Left ventricle myocardium superior (tissue), 1 donor: ENCODE data around the gene TMBIM6. TPM values are rescaled to one million over a fixed set of nuclear protein-coding genes. Genes with fewer than 3 reads are reported as not detected.
"Not testable (repeated sequence)": the region's sequence is repeated elsewhere in the genome, so short reads cannot be mapped to it uniquely, and the experiment has no call there.

Experiments used
- ATAC-seq: fragments of 200-7000 bp; cut with Tn5 transposase; one replicate; pipeline ENCODE4 v1.9.1; 2020; ENCODE audit warnings: mild to moderate bottlenecking, moderate library complexity
- DNase-seq: peaks from one replicate; pipeline ENCODE4 v3.0.0-alpha.2; 2020
- intact Hi-C: fragments of 100-400 bp; cut with micrococcal nuclease; formaldehyde crosslinking; loops from one replicate; pipeline ENCODE4 v1.11.0; 2022
- total RNA-seq: library from RNA; stranded (reverse); fragmentation: NEBNext Ultra II Directional; extraction: Animal tissue kit (Norgen Biotek cat#: 25700); gene quantifications from one replicate; pipeline ENCODE4 v1.2.1, GENCODE V29; 2021
- donor health status: DM: no; HTN: yes; CAD: no; lungs with severe emphysema.

The TMBIM6 gene
- total RNA-seq, 1 donor from 2014 or later = 255 TPM

DNA sequence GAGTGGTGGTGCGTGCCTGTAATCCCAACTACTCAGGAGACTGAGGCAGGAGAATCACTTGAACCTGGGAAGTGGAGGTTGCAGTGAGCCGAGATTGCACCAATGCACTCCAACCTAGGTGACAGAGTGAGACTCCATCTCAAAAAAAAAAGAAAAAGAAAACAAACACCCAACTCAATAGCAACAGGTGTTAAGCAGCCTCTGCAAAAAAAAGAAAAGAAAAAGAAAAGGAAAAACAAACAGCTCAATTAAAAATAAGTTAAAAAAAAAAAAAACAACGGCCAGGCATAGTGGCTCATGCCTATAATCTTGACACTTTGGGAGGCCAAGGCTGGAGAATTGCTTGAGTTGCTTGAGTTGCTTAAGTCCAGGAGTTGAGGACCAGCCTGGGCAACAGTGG lies 23.6 kb upstream of the TMBIM6 start:
- ATAC-seq, DNase-seq, intact Hi-C loops: not testable (repeated sequence)

DNA sequence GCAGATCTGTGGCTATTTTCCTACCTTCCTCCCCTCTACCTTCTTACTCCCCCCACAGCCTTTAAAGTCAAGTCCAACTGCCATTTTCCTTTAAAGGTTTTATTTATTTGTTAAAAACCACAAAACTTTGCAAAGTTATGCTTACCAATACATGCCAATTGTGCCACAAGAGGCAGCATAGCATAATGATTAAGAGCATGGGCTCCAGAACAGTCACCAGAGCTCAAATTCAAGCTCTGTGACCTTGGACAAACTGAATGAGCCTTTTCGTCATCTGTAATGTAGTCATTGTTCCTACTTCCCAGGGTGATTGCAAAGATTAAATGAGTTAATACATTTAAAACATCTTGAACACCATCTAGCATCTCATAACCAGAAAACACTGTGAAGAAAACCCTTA lies 21.1 kb upstream of the TMBIM6 start:
- ATAC-seq = no peak
- no peak for DNase-seq
- intact Hi-C loops = no loop called here

DNA sequence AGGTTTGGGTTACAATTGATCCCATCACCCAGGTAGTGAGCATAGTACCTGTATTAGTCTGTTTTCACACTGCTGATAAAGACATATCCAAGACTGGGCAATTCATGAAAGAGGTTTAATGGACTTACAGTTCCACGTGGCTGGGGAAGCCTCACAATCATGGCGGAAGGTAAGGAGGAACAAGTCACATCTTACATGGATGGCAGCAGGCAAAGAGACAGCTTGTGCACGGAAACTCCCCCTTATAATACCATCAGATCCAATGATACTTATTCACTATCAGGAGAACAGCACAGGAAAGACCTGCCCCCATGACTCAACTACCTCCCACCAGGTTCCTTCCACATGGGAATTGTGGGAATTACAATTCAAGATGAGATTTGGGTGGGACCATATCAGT lies 20.0 kb upstream of the TMBIM6 start:
- ATAC-seq, intact Hi-C loops, DNase-seq: not testable (repeated sequence)

DNA sequence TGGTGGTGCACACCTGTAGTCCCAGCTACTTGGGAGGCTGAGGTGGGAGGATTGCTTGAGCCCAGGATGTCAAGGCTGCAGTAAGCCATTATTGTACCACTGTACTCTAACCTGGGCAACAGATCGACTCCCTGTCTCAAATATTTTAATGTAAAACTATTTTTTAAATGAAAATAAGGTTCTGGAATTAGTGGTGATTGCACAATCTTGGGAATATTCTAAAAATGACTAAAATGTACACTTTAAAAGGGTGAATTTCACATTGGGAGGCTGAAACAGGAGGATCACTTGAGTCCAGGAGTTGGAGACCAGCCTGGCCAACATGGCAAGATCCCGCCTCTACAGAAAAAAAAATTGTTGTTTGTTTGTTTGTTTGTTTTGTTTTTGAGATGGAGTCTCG lies 12.9 kb upstream of the TMBIM6 start:
- ATAC-seq (no peak), DNase-seq (no peak)
- intact Hi-C loops = no loop called here

DNA sequence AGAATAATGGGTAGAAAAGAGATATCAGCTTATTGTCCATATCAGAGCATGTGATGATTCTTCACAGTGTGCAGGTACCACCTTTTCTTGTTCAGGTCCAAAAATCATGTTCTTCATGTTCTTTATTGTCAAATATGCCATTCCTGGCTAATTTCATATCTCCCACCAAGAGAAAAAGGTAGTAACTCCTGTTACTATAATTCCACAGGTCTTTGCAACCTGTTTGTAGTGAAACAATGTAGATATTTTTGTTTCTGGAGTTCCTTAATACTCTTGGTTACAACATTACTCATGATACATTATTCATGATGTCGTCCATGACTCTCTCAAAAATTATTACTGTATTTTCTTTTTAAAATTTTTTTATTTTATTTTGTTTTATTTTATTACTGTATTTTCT lies 11.3 kb upstream of the TMBIM6 start:
- intact Hi-C loops = no loop called here
- DNase-seq (no peak), ATAC-seq (no peak)

DNA sequence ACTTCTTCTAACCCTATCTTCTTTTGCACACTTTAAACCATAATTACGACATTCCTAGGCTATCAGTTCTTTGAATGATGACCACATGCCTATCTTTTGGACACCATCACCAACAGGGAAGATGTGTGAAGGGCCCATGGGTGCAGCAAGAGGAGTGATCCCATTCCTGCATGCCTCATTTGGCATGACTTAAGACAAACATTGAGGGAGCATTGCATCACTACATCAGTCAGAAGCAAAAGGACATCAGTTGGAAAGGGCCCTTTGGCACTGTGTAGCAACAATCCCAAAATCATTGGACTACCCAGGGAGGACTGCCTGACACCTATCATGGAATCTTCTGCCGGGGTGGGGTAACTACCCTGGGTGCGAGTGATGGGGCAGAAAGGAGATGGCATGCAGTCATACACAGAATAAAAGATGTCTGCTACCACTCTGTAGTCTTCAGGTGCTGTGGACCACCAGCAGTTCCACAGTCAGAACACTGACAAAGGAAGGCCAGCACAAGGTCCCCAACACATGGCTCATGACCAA lies 10.7 kb upstream of the TMBIM6 start:
- ATAC-seq (no peak), DNase-seq (no peak)
- intact Hi-C loops = no loop called here

DNA sequence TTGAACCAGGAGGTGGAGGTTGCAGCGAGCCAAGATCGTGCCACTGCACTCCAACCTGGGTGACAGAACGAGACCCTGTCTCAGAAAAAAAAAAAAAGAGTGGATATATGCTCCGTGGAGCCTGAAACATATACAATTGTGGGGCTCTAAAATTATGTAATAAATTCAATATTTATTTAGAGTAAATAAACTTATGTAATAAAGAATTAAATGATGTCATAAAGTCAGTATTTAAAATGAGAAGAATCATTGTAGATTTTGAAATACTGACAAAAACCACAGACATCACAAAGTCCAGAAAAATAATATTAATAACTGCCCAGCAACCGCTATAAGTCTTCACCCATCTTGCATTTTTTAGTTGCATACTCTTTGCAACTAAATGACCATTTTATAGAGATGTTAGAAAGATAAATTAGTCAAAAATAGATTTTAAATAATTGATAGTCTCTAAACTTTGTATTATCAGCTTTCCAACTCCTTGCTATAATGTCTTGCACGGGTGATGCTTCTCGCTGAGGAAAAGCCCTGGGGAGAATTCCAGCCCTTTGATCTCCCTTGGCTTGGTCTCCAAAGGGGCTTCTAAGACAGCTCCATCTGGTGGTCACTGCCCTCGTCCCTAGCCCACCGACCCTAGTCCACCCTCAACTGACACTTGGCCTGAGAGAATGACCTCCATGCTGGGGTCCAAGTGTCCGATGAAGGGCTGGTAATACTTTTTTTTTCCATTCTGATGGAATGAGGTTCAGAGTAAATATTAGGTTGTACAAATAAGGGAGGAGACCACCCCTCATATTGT lies 7.9 kb upstream of the TMBIM6 start:
- no peak for ATAC-seq
- no peak for DNase-seq
- intact Hi-C loops = no loop called here

DNA sequence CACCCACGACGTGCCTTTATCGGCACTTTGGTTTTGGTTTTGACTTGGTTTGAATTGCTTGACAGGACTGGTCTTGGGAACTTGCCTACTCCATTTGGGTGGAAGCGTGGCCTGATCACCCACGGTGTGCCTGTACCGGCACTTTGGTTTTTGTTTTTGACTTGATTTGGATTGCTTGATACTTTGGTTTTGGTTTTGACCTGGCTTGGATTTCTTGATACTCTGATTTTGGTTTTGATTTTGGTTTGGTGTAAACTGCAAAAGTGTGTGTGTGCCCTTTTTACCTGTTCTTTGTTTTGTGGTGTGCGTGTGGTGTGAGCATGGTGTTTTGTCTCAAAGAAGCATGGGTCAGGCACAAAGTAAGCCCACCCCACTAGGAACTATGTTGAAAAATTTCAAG lies 6.5 kb upstream of the TMBIM6 start:
- DNase-seq, ATAC-seq, intact Hi-C loops: not testable (repeated sequence)

DNA sequence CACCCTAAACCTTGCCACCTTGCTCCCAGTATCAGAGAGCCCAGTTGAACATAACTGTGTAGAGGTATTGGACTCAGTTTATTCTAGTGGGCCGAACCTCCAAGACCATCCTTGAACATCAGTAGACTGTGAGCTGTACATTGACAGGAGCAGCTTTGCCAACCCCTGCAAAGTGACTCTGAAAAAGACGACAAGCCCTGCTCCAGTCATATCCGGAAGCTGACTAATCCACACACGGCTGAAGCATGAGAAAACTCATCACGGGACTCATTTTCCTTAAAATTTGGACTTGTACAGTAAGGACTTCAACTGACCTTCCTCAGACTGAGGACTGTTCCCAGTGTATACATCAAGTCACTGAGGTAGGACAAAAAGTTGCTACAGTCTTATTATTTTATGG lies 2.6 kb upstream of the TMBIM6 start:
- intact Hi-C loops, DNase-seq, ATAC-seq: not testable (repeated sequence)

DNA sequence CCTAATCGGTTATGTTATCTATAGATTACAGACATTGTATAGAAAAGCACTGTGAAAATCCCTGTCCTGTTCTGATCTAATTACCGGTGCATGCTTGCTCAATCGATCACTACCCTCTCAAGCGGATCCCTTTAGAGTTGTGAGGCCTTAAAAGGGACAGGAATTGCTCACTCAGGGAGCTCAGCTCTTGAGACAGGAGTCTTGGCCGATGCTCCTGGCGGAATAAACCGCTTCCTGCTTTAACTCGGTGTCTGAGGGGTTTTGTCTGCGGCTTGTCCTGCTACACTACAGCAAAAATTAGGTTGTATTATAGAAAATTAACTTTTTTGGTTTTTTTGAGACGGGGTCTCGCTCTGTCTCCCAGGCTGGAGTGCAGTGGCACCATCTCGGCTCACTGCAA lies 1.1 kb upstream of the TMBIM6 start:
- intact Hi-C loops, ATAC-seq: not testable (repeated sequence)

DNA sequence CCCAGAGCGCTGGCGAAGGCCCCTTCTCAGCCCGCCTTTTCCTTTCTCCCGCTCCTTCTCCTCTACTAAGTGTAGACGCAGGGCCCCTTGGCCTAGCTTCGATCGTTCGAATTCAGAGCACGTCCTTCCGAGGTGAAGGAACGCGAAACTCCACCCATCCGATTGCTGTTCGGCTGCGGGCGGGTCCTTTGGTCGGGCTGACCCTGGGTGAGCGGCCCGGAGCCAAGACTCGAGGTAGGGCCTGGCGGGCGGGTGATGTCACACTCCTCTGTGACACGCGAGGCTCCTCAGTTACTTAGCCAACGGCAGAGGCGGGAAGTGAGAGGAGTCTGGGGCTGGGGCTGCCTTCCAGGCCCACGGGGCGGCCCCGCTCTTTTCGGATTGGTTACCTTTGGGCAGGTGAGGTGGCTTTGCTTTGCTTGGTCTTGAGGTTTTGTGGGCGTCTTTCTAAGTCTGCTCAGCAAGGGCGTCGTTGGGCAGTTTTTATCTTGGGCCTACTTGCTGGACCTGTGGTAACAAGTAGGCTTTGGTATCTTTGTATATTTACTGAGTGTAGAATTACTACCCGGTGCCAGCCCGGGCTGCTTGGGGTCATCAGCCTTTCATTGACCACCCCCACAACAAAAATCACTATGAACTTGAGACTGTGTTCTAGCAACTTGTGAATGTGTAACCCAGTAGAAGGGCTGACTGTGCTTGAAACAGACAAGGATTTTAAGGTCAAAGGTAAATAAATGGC lies 694 bp downstream of the TMBIM6 start:
- intact Hi-C loops = no loop called here
- peak; percentile 91 for DNase-seq
- peak; percentile 81 for ATAC-seq

More for the DNA sequence above, 1.1 kb upstream of the TMBIM6 start:
- not testable (repeated sequence) for DNase-seq

DNA sequence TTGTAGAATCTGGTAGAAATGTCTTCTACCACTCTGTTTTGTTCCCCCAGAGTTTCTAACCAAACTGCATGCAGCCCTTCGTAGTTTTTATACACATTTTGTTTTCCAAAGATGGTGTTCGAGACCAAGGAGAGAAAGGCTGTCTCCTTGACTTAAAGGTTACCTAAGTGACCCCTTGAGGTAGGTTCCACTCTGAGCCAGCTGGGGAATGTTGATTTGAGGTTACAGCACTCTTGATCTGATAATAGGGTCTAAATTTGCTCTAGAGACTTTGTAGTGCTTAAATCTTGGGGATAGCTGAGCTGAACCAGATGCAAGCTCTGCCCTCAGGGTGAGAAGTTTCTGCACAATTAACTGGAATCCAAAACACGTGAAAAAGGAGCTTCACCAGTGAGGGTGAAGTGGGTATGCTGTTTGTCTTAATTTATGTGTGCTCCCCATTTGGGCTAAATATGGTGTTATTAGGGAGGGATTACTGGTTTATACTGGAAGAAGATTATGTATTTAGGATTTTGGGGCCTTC lies 3.1 kb downstream of the TMBIM6 start:
- intact Hi-C loops = no loop called here
- DNase-seq (no peak), ATAC-seq (no peak)

DNA sequence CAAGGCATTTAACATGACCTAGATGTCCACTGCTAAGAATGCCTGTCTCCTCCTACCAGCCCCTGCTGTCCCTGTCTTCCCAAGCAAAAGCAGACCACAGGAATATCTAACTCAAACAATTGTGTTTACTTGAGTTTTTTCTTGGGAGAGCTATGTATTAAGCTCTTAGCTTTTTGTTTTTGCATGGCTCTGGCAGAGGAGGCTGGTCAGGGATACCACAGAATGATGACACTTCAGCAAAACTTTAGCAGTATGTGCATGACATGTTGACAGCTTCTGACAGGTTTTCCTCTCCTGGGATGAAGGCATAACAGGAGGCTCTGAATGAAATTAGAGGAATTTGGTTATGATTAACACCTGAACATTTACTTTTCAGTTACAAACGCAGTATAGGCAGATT lies 6.9 kb downstream of the TMBIM6 start:
- ATAC-seq (peak; percentile 29), DNase-seq (no peak)
- intact Hi-C loops = no loop called here

DNA sequence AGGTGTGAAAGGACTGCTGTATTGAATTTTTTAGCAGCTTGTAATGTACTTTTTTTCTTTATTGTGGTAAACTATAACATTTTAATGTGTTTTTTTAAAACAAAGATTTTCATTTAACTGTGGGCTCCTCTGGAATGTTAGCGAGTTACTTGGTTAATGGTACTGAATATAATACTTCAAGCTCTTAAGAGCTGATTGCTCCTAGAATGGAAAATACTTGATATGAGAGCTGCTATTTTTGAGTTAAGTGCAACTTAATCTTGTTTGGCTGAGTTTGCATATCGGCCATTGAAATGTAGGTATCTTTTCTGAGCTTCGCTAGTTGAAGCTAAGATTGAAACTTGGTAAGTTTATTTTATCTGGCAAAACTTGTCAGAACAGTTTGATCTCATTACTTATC lies 7.4 kb downstream of the TMBIM6 start:
- ATAC-seq = peak; percentile 59
- intact Hi-C loops = no loop called here

DNA sequence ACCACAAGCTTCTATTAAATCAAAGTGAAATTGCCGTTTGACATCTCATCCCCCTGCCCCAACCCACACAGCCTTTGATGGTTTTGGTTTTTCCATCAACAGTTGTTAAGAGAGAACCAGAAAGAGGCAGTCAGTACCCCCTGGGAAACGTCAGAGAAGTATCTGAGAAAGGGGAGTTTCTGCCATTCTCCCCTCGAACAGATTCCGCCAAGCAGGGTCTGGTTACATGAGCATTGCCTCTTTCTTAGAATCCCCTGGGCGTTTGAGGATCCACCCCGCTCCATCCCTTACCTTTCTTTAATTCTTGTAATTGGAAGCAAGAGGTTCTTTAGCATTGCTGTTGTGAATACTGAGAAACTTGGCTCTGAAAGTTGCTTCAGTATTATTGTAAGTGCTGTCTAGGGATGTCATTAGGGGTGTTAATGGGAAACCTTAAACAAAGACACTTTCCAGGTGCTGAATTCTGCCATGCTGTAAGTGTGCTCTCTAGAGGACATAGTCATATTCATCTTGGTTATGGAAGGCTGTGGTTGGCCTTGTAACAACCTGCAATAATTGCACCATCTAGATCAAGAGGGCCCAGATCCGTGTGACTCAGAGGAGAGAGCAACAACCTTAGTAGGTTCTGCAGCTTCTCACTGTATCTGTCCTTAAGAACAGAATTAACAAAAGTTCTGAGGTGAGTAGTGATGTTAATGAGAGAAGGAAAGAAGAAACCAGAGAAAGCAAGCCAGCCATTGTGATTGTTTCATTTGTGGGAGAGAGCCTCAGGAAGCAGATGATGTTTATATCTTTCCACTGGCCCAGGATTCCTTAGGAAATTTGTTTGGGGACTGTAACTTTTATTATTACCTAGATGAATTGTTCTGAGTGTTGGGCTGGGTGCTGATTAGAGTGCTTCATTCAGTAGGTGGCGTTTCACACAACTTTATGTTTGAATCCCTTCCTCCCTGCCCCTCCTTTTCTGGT lies 9.0 kb downstream of the TMBIM6 start:
- ATAC-seq (peak; percentile 45), DNase-seq (no peak)
- intact Hi-C loops = no loop called here

More for the DNA sequence above, 7.4 kb downstream of the TMBIM6 start:
- no peak for DNase-seq

DNA sequence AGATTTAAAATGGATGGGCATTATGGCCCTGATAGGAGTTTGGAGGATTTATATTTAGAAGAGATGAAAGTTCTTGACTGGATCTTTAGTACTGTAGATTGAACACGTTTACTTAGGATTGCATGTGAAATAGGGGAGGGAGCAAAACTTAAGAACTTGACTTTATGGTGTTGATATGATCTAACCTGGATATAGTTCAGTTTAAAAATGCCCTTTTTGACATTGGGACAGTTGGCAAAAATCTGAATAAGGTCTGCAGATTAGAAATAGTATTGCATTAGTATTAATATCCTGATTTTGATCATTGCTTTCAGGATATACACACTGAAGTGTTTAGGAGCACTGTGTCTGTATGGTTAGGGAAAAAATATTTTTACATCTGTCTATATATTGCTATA lies 9.6 kb downstream of the TMBIM6 start:
- ATAC-seq (no peak), DNase-seq (no peak)
- intact Hi-C loops = no loop called here

DNA sequence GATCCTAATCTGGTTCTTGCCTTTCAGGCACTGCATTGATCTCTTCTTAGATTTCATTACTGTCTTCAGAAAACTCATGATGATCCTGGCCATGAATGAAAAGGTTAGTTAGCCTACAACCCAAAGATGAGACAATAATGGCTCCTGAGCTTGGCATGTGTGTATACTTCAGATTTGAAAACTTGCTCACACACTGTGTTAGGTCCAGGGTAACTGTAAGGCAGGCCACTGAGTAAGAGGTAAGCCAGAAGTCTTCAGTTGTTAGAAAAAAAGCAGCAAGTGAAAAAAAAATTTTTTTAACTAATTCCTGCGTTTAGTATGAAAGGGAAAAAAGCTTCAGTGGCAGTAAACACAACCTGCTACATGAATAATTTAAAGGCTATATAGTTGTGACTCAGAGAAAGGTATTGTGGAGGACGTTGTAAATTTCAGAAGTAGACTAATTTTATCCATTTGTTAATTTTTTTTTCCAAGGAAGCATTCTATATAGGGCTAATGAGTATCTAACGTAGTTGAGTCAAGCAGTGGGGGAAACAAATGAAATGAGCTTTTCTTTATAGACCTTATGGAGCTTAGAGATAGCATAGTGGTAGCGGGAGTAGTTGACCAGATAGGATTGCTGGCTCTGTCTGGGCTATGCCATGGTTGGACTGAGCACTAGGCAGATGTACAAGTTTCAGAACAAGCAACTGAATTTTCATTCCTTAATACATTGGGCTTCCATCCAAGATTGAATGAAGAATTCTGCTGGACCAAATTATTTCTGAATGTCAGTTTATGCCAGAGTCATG lies 20.5 kb downstream of the TMBIM6 start:
- intact Hi-C loops = no loop called here
- ATAC-seq = no peak
- DNase-seq = no peak

DNA sequence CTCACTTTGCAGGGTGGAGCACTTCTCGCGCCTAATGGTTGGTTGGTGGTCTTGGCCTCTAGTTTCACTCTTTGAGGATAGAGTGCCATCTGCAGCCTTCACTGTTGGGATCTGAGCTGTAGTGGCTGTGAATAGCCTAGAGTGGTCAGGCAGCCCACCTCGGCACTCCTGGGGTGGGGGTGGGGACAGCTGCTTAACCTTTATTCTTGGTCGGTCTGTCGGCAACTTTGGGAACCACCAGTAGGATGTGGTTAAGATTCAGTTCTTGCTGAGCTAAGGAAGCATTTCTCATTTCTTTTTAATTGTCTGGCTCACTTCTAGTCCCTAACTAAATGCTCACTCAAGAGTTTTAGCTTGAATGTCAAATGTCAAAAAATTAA lies 21.1 kb downstream of the TMBIM6 start:
- ATAC-seq (no peak), DNase-seq (no peak)
- intact Hi-C loops = no loop called here
